Karpas-422 (cell line): ENCODE measurements around the gene BRCA2. TPM values are rescaled to one million over a fixed set of nuclear protein-coding genes. Genes with fewer than 3 reads are reported as not detected.

Source experiments
- DNase-seq: peaks from one replicate; pipeline ENCODE4 v3.0.0-alpha.2; 2015
- H2AFZ ChIP-seq: fragments of 200-600 bp; sonication (generic); 2 replicates; pipeline ENCODE4 v1.6.1; 2014; ENCODE audit warnings: antibody characterized with exemption, low read length, mixed read lengths
- H3K27ac ChIP-seq: fragments of 200-600 bp; sonication (generic); 2 replicates; pipeline ENCODE4 v1.5.1; 2014; ENCODE audit warnings: mild to moderate bottlenecking, low read length, moderate library complexity
- H3K27me3 ChIP-seq: fragments of 200-600 bp; sonication (generic); 2 replicates; pipeline ENCODE4 v1.6.1; 2014; ENCODE audit warnings: low read length, mixed read lengths
- H3K36me3 ChIP-seq: fragments of 200-600 bp; sonication (generic); 2 replicates; pipeline ENCODE4 v1.6.1; 2014; ENCODE audit warnings: low read length, mixed read lengths; ENCODE audit not compliant: insufficient read depth
- H3K4me1 ChIP-seq: fragments of 200-600 bp; sonication (generic); 2 replicates; pipeline ENCODE4 v1.6.1; 2014; ENCODE audit warnings: mild to moderate bottlenecking, low read length, mixed read lengths
- H3K4me2 ChIP-seq: fragments of 200-600 bp; sonication (generic); 2 replicates; pipeline ENCODE4 v1.6.1; 2014; ENCODE audit warnings: low read length, low read depth, mild to moderate bottlenecking; ENCODE audit not compliant: poor library complexity, severe bottlenecking
- H3K4me3 ChIP-seq: fragments of 200-600 bp; sonication (generic); 2 replicates; pipeline ENCODE4 v1.5.1; 2014; ENCODE audit warnings: mild to moderate bottlenecking, antibody characterized with exemption, low read length, mixed read lengths
- H3K79me2 ChIP-seq: fragments of 200-600 bp; sonication (generic); 2 replicates; pipeline ENCODE4 v1.6.1; 2014; ENCODE audit warnings: mild to moderate bottlenecking, low read length, mixed read lengths
- H3K9ac ChIP-seq: fragments of 200-600 bp; sonication (generic); 2 replicates; pipeline ENCODE4 v1.6.0; 2014; ENCODE audit warnings: low read length
- H3K9me2 ChIP-seq: fragments of 200-600 bp; sonication (generic), shearing (Covaris generic); replicated peaks from 2 replicates; pipeline ENCODE4 v1.6.0; 2014; ENCODE audit warnings: mild to moderate bottlenecking, low read length, moderate library complexity; ENCODE audit not compliant: insufficient read depth
- H3K9me3 ChIP-seq: fragments of 300-700, 200-600 bp; sonication (generic); 2 replicates; pipeline ENCODE4 v1.6.1; 2014; ENCODE audit warnings: low read length, mixed read lengths
- H4K20me1 ChIP-seq: fragments of 200-600 bp; sonication (generic); 2 replicates; pipeline ENCODE4 v1.6.1; 2014; ENCODE audit warnings: mild to moderate bottlenecking, antibody characterized with exemption, low read length, low read depth; ENCODE audit not compliant: insufficient read depth
- total RNA-seq: library from RNA; depleted of rRNA; stranded (reverse); fragments of >200 nt; shearing (Covaris generic); gene quantifications from 2 replicates; pipeline ENCODE4 v1.2.3, GENCODE V29; 2014; ENCODE audit warnings: low replicate concordance

BRCA2 gene
- total RNA-seq, 1 experiment from 2014 or later: 16.8 TPM

DNA sequence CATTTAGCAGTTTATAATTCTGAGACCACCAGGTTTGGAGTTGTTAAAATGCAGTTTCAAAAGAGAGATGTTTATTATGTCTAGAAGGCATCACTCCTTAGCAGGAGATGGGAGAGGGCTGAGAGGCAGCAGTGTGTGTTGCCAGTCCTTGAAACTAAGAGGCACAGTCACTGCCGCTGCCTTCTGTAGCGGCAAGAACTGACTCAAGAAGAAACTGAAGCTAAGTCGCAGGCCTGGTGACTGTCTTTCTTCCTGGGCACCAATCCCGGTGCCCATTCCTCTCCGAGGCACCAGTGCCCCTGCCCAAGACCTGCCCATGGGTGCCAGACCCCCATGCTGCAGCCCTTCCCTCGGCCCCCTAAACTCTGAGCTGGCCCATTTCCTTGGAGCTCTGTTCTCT lies 92.5 kb downstream of the BRCA2 start:
- Histone ChIP-seq H3K27ac (no peak overlapping the region), H4K20me1 (no peaks in the 10 kb centered on the region), H3K9me2 (no peaks in the 10 kb centered on the region), H3K79me2 (no peaks in the 10 kb centered on the region), H3K9me3 (no peaks in the 10 kb centered on the region), H2AFZ (no peak overlapping the region), H3K4me3 (no peak overlapping the region), H3K36me3 (no peaks in the 10 kb centered on the region), H3K4me1 (peaks cover 3% of the 10 kb centered on the region; the same call in 1 of the 2 replicates), H3K4me2 (no peak overlapping the region), H3K27me3 (no peaks in the 10 kb centered on the region), H3K9ac (no peak overlapping the region)
- no peak for DNase-seq

DNA sequence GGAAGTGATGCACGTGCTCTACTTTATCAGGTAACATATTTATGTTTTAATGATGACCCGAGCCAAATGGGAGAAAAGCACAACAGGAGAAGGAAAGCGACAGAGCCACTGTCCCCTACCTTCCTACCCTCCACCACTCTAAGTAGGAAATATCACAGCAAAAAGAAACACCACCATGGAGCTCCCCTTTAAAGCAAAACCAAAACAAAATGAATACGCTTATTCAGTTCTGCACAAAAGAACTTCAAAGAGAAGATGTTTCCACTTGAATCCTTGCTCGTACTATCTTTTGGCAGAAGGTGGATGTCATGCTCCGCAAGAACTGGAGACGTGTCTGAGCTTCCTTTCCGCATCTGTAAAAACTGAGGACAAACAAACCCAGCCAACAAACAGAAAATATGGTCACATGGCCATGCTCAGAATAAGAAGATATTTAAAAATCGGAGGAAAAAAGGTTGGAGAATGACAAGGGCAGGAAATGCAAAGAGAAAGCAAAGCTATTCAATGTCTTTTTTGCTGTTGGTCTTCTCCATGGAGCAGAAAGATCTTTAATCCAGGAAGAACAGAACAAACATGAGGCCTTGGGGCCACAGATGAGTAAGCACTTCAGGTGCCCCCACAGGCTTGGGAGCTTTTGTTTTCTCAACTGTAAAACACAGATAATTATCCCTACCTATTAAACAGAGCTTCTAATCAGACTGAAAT lies 93.1 kb downstream of the BRCA2 start:
- Histone ChIP-seq H3K36me3 (no peaks in the 10 kb centered on the region), H3K4me3 (no peak overlapping the region), H3K79me2 (no peaks in the 10 kb centered on the region), H3K4me1 (peaks cover 3% of the 10 kb centered on the region; the same call in 1 of the 2 replicates), H3K9ac (no peak overlapping the region), H3K9me3 (no peaks in the 10 kb centered on the region), H3K27ac (no peak overlapping the region), H3K4me2 (no peak overlapping the region), H3K27me3 (no peaks in the 10 kb centered on the region), H2AFZ (no peak overlapping the region), H3K9me2 (no peaks in the 10 kb centered on the region), H4K20me1 (no peaks in the 10 kb centered on the region)
- DNase-seq: no peak

DNA sequence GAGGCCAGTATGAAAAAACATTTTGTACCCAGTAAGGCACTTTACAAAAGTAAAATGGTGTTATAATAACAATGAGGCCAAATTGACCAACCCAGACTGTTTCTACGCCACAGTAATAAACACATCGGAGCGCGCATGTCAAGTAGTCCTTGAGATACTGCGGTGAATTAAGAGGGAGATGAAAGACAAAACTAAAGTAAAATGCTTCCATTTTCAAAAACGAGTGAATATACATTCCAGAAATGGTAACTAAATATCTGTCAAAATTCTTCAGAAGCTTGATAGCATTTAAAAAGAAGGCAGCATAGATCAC lies 93.6 kb downstream of the BRCA2 start:
- peaks cover 3% of the 10 kb centered on the region; the same call in 1 of the 2 replicates for H3K4me1 ChIP-seq
- no peaks in the 10 kb centered on the region for H4K20me1 ChIP-seq
- no peaks in the 10 kb centered on the region for H3K9me2 ChIP-seq
- H3K9me3 ChIP-seq: no peaks in the 10 kb centered on the region
- H3K36me3 ChIP-seq: no peaks in the 10 kb centered on the region
- no peak overlapping the region for H3K9ac ChIP-seq
- H3K4me2 ChIP-seq: no peak overlapping the region
- H3K27me3 ChIP-seq: no peaks in the 10 kb centered on the region
- DNase-seq: no peak
- no peak overlapping the region for H3K4me3 ChIP-seq
- no peak overlapping the region for H2AFZ ChIP-seq
- H3K27ac ChIP-seq: no peak overlapping the region
- no peaks in the 10 kb centered on the region for H3K79me2 ChIP-seq

DNA sequence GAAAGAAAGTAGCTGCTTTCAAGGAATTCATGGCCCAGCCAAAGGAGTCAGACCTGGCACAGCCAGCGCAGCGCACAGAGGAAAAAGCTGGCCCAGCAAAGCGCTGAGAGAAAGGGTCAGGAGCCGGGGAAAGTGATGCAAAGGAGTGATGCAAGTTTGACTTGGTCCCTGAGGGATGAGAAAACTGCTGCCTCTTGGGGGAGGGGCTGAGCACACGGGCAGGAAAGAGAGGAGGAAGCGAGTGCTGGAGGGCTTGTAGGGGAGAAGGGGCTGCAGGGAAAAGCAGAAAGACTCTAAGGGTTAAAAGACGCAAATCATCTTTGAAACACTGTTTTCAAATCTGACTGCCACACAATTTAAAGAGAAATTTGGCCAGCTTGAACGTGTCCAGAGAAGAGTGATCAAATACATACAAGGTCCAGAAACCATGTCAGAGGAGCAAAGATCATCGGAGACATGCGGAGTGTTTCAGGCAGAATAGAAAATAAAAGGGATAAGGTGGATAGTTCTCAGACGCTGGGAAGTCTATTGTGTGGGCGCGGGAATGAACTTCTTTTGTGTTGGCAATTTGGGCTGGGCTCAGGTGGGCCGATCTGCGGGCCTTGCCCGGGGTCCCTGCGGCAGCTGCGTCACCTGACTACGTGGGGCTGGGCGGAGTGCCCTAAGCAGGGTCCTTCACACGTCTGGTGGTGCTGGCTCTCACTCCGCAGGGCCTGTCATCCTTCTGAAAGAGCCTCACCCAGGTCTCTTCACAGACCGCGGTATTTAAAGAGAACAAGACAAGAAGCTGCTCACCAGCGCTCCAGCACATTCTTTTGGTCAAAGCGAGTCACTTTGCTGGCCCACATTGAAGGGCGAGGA lies 94.5 kb downstream of the BRCA2 start:
- Histone ChIP-seq H3K9ac (no peak overlapping the region), H3K4me2 (no peak overlapping the region), H3K36me3 (no peaks in the 10 kb centered on the region), H3K79me2 (no peaks in the 10 kb centered on the region), H3K9me2 (no peaks in the 10 kb centered on the region), H3K4me3 (no peak overlapping the region), H3K4me1 (peaks cover 3% of the 10 kb centered on the region; the same call in 1 of the 2 replicates), H2AFZ (no peak overlapping the region), H3K9me3 (no peaks in the 10 kb centered on the region), H3K27me3 (no peaks in the 10 kb centered on the region), H3K27ac (no peak overlapping the region), H4K20me1 (no peaks in the 10 kb centered on the region)
- no peak for DNase-seq

DNA sequence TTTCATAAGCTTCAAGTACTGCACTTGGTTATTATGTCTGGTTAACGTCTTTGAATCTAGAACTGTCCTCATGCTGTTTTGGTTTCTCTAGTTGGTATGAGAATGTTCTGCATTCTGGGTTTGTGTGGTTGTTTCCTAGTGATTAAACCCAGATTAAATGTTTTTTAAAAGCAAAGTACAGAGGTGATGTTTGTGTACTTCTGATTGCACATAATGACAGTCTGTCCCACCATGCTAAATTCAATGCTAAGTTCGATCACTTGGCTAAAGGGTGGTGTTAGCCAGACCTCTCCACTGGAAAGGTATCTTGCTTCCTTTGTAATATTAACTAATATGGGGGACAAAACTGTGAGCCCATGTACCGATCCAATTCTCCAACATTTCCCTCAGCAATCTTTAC lies 98.0 kb downstream of the BRCA2 start:
- no peaks in the 10 kb centered on the region for H3K36me3 ChIP-seq
- H4K20me1 ChIP-seq: no peaks in the 10 kb centered on the region
- no peak overlapping the region for H3K4me2 ChIP-seq
- H3K27me3 ChIP-seq: no peaks in the 10 kb centered on the region
- H3K79me2 ChIP-seq: no peaks in the 10 kb centered on the region
- H3K4me1 ChIP-seq: peaks cover 3% of the 10 kb centered on the region; the same call in 1 of the 2 replicates
- no peak overlapping the region for H2AFZ ChIP-seq
- H3K27ac ChIP-seq: no peak overlapping the region
- no peaks in the 10 kb centered on the region for H3K9me2 ChIP-seq
- no peak for DNase-seq
- H3K9me3 ChIP-seq: no peaks in the 10 kb centered on the region
- H3K4me3 ChIP-seq: no peak overlapping the region
- H3K9ac ChIP-seq: no peak overlapping the region

DNA sequence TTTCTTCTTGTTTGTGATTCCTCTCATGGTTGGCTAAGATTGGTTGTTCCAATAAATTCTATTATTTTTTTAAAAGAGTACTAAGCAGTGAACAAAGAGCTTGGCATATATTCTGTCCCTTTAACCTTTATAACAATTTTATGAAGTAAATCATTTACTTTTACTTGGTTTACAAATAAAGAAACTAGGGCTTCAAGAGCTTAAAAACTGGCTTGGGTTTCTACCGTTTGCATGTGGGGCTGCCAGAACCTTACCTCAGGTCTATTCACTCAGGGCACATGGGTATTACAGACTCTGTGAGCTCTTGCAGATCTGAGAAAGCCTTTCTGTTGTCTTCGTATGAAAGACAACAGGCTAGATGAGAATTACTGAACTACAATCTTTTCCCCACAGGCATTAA lies 99.3 kb downstream of the BRCA2 start:
- DNase-seq: no peak
- Histone ChIP-seq H3K27me3 (no peaks in the 10 kb centered on the region), H3K36me3 (no peaks in the 10 kb centered on the region), H2AFZ (no peak overlapping the region), H3K4me1 (peaks cover 3% of the 10 kb centered on the region; the same call in 1 of the 2 replicates), H3K9me2 (no peaks in the 10 kb centered on the region), H3K9ac (no peak overlapping the region), H3K79me2 (no peaks in the 10 kb centered on the region), H3K4me3 (no peak overlapping the region), H4K20me1 (no peaks in the 10 kb centered on the region), H3K27ac (no peak overlapping the region), H3K9me3 (peaks cover under 1% of the 10 kb centered on the region; the same call in 1 of the 2 replicates), H3K4me2 (no peak overlapping the region)

DNA sequence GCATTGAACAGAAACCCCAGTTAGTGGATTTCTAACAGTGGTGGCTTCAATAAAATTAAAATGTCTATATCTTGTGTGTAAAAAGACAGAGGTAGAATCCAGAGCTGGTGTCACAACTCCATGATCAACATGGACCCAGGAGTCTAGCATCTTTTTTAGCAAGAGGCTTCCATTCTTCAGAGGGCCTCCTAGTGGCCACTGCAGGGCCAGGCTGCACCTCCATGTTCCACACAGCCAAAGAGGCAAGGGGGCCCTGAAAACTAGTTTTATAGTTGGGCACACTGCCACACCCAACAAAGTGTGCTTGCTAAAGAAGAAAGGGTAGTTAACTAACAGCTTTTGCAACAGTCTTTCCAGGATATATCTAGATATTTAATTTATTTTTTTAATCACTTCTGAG lies 99.7 kb downstream of the BRCA2 start:
- Histone ChIP-seq H3K36me3 (no peaks in the 10 kb centered on the region; the same call in 1 of the 2 replicates), H3K9me3 (peaks cover 3% of the 10 kb centered on the region; the same call in 1 of the 2 replicates), H3K4me1 (peaks cover 3% of the 10 kb centered on the region; the same call in 1 of the 2 replicates), H4K20me1 (no peaks in the 10 kb centered on the region), H3K27ac (no peak overlapping the region), H3K27me3 (no peaks in the 10 kb centered on the region), H3K4me3 (no peak overlapping the region), H3K9ac (no peak overlapping the region), H3K79me2 (no peaks in the 10 kb centered on the region), H2AFZ (no peak overlapping the region), H3K4me2 (no peak overlapping the region), H3K9me2 (no peaks in the 10 kb centered on the region)
- DNase-seq: peak; percentile 64

DNA sequence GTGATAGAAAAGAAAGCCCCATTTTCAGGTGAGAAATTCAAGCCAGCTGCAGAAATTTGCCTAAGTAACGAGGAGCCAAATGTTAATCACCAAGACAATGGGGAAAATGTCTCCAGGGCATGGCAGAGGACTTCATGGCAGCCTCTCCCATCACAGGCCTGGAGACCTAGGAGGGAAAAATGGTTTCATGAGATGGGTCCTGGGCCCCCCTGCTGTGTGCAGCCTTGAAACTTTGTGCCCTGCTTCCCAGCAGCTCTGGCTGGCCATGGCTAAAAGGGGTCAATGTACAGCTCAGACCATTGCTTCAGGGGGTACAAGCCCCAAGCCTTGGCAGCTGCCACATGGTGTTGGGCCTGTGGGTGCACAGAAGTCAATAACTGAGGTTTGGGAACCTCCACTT lies 102.7 kb downstream of the BRCA2 start:
- Histone ChIP-seq H3K4me3 (no peak overlapping the region), H3K9ac (no peak overlapping the region), H3K9me2 (no peaks in the 10 kb centered on the region), H3K36me3 (no peaks in the 10 kb centered on the region; the same call in 1 of the 2 replicates), H3K4me2 (no peak overlapping the region), H3K4me1 (no peaks in the 10 kb centered on the region), H3K9me3 (peaks cover 6% of the 10 kb centered on the region; the same call in 1 of the 2 replicates), H3K27ac (no peak overlapping the region), H3K27me3 (no peaks in the 10 kb centered on the region), H4K20me1 (no peaks in the 10 kb centered on the region), H2AFZ (no peak overlapping the region), H3K79me2 (peaks cover 2% of the 10 kb centered on the region; the same call in 1 of the 2 replicates)
- DNase-seq: no peak
